SU-DHL-6 (cell line): Measurements from ENCODE around the gene CALHM1.

Experiments used
- EZH2phosphoT487 ChIP-seq: fragments of 200-600 bp; sonication (generic), shearing (Covaris generic); conservative IDR thresholded peaks from 2 replicates; pipeline ENCODE4 v1.6.1; 2018; ENCODE audit warnings: mild to moderate bottlenecking, antibody characterized with exemption, low read length, moderate library complexity, mixed read lengths
- TF ChIP-seq, protein P1 (sequence below): fragments of 200-600 bp; sonication (generic); IDR thresholded peaks from one replicate; pipeline ENCODE4 v1.5.1; 2017; ENCODE audit warnings: antibody characterized with exemption, mild to moderate bottlenecking, low read length, moderate library complexity; ENCODE audit not compliant: insufficient read depth, poor library complexity, severe bottlenecking

DNA sequence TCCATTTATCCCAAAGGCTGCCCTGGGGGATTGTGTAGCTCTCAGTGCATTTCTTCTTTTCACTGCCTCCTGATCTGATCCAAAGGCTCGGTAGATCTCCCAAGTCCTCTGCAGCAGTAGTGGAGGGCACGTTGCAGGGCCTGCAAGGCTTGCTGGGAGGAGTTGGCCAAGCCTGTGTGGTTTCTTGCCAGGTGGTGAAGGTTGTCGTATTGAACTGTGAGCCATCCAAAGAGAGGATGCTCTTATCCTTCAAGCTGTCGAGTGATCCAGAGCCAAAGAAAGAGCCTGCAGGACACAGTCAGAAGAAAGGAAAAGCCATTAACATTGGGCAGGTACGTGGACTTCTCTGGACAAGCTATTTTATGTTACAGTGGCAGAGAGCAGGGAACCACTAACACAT, 41.1 kb downstream of the CALHM1 start:
- TF ChIP-seq, protein P1, sequence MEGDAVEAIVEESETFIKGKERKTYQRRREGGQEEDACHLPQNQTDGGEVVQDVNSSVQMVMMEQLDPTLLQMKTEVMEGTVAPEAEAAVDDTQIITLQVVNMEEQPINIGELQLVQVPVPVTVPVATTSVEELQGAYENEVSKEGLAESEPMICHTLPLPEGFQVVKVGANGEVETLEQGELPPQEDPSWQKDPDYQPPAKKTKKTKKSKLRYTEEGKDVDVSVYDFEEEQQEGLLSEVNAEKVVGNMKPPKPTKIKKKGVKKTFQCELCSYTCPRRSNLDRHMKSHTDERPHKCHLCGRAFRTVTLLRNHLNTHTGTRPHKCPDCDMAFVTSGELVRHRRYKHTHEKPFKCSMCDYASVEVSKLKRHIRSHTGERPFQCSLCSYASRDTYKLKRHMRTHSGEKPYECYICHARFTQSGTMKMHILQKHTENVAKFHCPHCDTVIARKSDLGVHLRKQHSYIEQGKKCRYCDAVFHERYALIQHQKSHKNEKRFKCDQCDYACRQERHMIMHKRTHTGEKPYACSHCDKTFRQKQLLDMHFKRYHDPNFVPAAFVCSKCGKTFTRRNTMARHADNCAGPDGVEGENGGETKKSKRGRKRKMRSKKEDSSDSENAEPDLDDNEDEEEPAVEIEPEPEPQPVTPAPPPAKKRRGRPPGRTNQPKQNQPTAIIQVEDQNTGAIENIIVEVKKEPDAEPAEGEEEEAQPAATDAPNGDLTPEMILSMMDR, result no peak
- no peak for TF ChIP-seq EZH2phosphoT487
